K562 (cell line): ENCODE results near the gene RPL36AL. TPM values are rescaled to one million over a fixed set of nuclear protein-coding genes. Genes with fewer than 3 reads are reported as not detected.

Experiments
- ATF7 ChIP-seq: fragments of 450-650 bp; IDR thresholded peaks from 2 replicates; pipeline ENCODE4 v1.7.1; 2014; ENCODE audit warnings: mild to moderate bottlenecking, moderate library complexity
- DDX20 ChIP-seq: fragments of 450-650 bp; IDR thresholded peaks from 2 replicates; pipeline ENCODE4 v1.6.1; 2016; ENCODE audit warnings: missing genetic modification characterization, low read depth, mild to moderate bottlenecking, missing compliant biosample characterization, moderate library complexity
- ELK1 ChIP-seq: sonication (generic); formaldehyde crosslinking; IDR thresholded peaks from 2 replicates; pipeline ENCODE4 v1.8.1; 2022; ENCODE audit warnings: missing genetic modification reagents
- RBM14 ChIP-seq: fragments of 200-400 bp; formaldehyde crosslinking; IDR thresholded peaks from 2 replicates; pipeline ENCODE4 v1.6.1; 2018; ENCODE audit warnings: low read depth, mild to moderate bottlenecking, low read length, moderate library complexity, borderline replicate concordance; ENCODE audit not compliant: insufficient read depth
- RNF219 ChIP-seq: fragments of 250-450 bp; sonication (Bioruptor Pico); IDR thresholded peaks from 2 replicates; pipeline ENCODE4 v1.5.0; 2022; ENCODE audit warnings: mild to moderate bottlenecking
- SMAD2 ChIP-seq: fragments of 150-350 bp; IDR thresholded peaks from 2 replicates; pipeline ENCODE4 v1.6.1; 2014; ENCODE audit warnings: low read depth, mild to moderate bottlenecking, low read length
- STAG1 ChIP-seq: sonication (generic); formaldehyde crosslinking; IDR thresholded peaks from 2 replicates; pipeline ENCODE4 v1.5.0; 2020; ENCODE audit warnings: missing genetic modification reagents, borderline replicate concordance
- ZNF24 ChIP-seq: fragments of 450-650 bp; IDR thresholded peaks from 2 replicates; pipeline ENCODE4 v1.6.1; 2016
- ZNF324 ChIP-seq: fragments of 250-450 bp; sonication (Bioruptor Pico); IDR thresholded peaks from 2 replicates; pipeline ENCODE4 v1.4.0; 2020; ENCODE audit warnings: mild to moderate bottlenecking
- polyA plus RNA-seq, 8 experiments: library from polyadenylated mRNA; depleted of rRNA in 4 of 8; stranded (reverse) in 5 of 8; unstranded in 3 of 8; fragments of >200 nt; fragmentation: Nextera tagmentation in 2 of 8; fragmentation: Illumina TruSeq in 1 of 8; extraction: Ambion mirVana in 2 of 8; extraction: Trizol in 1 of 8; gene quantifications; 2 replicates each; pipeline versions ENCODE4 v1.2.1 to v1.2.3, GENCODE V29; 2011 to 2014; ENCODE audit warnings: inconsistent platforms in 1 of 8, missing spikeins in 1 of 8
- total RNA-seq, 7 experiments: library from RNA; depleted of rRNA in 6 of 7; stranded (reverse); fragments of >200 nt in 6 of 7; fragmentation: Illumina TruSeq in 2 of 7; extraction: Trizol in 2 of 7; gene quantifications; 2 replicates each; pipeline versions ENCODE4 v1.2.1 to v1.2.3, GENCODE V29; 2011 to 2021; ENCODE audit warnings: low replicate concordance in 1 of 7
- TF ChIP-seq, protein P1 (sequence below), 2 experiments: fragments of 450-650 bp; formaldehyde crosslinking in 1 of 2; IDR thresholded peaks; 2 replicates each; pipeline versions ENCODE4 v1.4.0 to v1.6.1; 2014 to 2020; ENCODE audit warnings: mild to moderate bottlenecking in 2 of 2, borderline replicate concordance in 1 of 2, low read depth in 1 of 2
- TF ChIP-seq, protein P2 (sequence below): fragments of 450-650 bp; formaldehyde crosslinking; IDR thresholded peaks from 2 replicates; pipeline ENCODE4 v1.4.0; 2022; ENCODE audit warnings: missing genetic modification characterization
- TF ChIP-seq, protein P3 (sequence below): fragments of 450-650 bp; formaldehyde crosslinking; conservative IDR thresholded peaks from 2 replicates; pipeline ENCODE4 v1.4.0; 2022; ENCODE audit warnings: mild to moderate bottlenecking, missing genetic modification characterization

RPL36AL gene
- total and polyA plus RNA-seq, 9 of the 15 experiments (the other 6 are each of a cell fraction or from before 2014, with no cell fraction given): 146 to 674 (median 360) TPM

- TF ChIP-seq, protein P1, sequence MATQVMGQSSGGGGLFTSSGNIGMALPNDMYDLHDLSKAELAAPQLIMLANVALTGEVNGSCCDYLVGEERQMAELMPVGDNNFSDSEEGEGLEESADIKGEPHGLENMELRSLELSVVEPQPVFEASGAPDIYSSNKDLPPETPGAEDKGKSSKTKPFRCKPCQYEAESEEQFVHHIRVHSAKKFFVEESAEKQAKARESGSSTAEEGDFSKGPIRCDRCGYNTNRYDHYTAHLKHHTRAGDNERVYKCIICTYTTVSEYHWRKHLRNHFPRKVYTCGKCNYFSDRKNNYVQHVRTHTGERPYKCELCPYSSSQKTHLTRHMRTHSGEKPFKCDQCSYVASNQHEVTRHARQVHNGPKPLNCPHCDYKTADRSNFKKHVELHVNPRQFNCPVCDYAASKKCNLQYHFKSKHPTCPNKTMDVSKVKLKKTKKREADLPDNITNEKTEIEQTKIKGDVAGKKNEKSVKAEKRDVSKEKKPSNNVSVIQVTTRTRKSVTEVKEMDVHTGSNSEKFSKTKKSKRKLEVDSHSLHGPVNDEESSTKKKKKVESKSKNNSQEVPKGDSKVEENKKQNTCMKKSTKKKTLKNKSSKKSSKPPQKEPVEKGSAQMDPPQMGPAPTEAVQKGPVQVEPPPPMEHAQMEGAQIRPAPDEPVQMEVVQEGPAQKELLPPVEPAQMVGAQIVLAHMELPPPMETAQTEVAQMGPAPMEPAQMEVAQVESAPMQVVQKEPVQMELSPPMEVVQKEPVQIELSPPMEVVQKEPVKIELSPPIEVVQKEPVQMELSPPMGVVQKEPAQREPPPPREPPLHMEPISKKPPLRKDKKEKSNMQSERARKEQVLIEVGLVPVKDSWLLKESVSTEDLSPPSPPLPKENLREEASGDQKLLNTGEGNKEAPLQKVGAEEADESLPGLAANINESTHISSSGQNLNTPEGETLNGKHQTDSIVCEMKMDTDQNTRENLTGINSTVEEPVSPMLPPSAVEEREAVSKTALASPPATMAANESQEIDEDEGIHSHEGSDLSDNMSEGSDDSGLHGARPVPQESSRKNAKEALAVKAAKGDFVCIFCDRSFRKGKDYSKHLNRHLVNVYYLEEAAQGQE (IDR thresholded peaks at IDR 0.05; ENCODE audit: borderline replicate concordance): no peak
- TF ChIP-seq, protein P1 (CRISPR knock-in tag; IDR thresholded peaks at IDR 0.05; ENCODE audit: low read depth): no peak
- TF ChIP-seq ELK1 (CRISPR knock-in tag) (no peak), RBM14 (0 out of 2 replicates have a peak, but pooled peaks have one; percentile 73), SMAD2 (no peak), ATF7 (peak; percentile 46; the same call in 1 of the 2 replicates), STAG1 (CRISPR knock-in tag) (no peak), ZNF24 (no peak), DDX20 (tag) (no peak), RNF219 (CRISPR knock-in tag) (no peak), ZNF324 (CRISPR knock-in tag) (no peak)
- TF ChIP-seq, protein P2, sequence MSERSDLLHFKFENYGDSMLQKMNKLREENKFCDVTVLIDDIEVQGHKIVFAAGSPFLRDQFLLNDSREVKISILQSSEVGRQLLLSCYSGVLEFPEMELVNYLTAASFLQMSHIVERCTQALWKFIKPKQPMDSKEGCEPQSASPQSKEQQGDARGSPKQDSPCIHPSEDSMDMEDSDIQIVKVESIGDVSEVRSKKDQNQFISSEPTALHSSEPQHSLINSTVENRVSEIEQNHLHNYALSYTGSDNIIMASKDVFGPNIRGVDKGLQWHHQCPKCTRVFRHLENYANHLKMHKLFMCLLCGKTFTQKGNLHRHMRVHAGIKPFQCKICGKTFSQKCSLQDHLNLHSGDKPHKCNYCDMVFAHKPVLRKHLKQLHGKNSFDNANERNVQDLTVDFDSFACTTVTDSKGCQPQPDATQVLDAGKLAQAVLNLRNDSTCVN (CRISPR knock-in tag): no peak
- TF ChIP-seq, protein P3, sequence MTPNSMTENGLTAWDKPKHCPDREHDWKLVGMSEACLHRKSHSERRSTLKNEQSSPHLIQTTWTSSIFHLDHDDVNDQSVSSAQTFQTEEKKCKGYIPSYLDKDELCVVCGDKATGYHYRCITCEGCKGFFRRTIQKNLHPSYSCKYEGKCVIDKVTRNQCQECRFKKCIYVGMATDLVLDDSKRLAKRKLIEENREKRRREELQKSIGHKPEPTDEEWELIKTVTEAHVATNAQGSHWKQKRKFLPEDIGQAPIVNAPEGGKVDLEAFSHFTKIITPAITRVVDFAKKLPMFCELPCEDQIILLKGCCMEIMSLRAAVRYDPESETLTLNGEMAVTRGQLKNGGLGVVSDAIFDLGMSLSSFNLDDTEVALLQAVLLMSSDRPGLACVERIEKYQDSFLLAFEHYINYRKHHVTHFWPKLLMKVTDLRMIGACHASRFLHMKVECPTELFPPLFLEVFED (CRISPR knock-in tag): no peak
Observed at GRCh38 chr14:49598485-49599300, 21.7 kb downstream of the RPL36AL start, which contains the start of gene LRR1 (continued).
